ENCODE results near the gene FNDC8.

DNA sequence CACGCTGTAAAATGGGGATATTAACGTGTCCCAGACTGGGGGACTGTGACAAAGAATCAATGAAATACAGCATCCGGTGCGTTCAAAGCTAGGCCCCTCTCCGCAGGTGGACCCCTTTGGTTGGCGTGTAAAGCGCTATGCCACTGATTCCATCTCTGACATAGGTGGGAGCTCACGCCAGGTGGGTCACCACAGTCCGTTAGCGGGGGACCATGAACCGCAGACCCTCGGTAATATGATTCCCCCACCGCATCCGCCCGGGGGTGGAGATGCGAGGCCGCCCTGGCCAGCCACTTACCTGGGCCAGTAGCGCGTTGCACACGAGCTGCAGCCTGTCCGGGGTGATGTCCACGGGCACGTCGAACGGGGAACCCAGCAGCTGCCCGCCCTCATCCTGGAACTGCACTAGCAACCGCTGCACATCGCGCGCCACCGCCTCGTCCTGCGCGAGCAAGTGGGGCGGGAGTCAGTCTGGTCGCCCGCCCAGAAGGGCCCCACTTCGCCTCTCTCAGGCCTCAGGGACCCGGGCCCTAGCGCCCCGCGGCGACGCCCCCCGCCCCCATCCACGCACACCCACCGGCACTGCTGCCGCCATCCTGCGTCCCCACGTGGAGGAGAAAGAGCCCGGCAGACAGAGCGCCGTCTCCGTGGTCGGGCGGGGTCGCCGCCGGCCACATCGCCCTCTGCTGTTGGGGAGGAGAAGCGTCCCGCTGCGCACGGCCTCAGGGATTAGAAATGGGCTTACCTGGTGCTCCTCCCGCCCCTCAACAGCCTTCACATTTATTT, 20.5 kb downstream of the FNDC8 start, which contains the start of gene NLE1:
- TF ChIP-seq, protein P1, sequence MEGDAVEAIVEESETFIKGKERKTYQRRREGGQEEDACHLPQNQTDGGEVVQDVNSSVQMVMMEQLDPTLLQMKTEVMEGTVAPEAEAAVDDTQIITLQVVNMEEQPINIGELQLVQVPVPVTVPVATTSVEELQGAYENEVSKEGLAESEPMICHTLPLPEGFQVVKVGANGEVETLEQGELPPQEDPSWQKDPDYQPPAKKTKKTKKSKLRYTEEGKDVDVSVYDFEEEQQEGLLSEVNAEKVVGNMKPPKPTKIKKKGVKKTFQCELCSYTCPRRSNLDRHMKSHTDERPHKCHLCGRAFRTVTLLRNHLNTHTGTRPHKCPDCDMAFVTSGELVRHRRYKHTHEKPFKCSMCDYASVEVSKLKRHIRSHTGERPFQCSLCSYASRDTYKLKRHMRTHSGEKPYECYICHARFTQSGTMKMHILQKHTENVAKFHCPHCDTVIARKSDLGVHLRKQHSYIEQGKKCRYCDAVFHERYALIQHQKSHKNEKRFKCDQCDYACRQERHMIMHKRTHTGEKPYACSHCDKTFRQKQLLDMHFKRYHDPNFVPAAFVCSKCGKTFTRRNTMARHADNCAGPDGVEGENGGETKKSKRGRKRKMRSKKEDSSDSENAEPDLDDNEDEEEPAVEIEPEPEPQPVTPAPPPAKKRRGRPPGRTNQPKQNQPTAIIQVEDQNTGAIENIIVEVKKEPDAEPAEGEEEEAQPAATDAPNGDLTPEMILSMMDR (IDR thresholded peaks at IDR 0.05) = peak; percentile 83 to 97 (median 90)
- TF ChIP-seq POLR2A (IDR thresholded peaks at IDR 0.05) = no peak

All from Peyer's patch (tissue), 4 donors.